HepG2 (cell line): Measurements from ENCODE around the gene RPS6KA2. TPM values are rescaled to one million over a fixed set of nuclear protein-coding genes. Genes with fewer than 3 reads are reported as not detected.
A peak's percentile ranks its signal among the peaks of the same experiment; 100 is the strongest.

Experiments used
- CBX1 ChIP-seq: IDR thresholded peaks from one replicate; pipeline ENCODE4 v1.6.1; 2016; ENCODE audit warnings: antibody characterized with exemption, low read depth
- CENPBD1 ChIP-seq: sonication (generic); formaldehyde crosslinking; IDR thresholded peaks from 2 replicates; pipeline ENCODE4 v1.8.0; 2022; ENCODE audit warnings: missing genetic modification reagents, low read depth, mild to moderate bottlenecking, borderline replicate concordance
- DNMT1 ChIP-seq: sonication (generic); formaldehyde crosslinking; IDR thresholded peaks from 2 replicates; pipeline ENCODE4 v1.5.1; 2020; ENCODE audit warnings: mild to moderate bottlenecking, missing genetic modification reagents
- ELF1 ChIP-seq: sonication (generic); formaldehyde crosslinking; IDR thresholded peaks from 2 replicates; pipeline ENCODE4 v1.4.0; 2020; ENCODE audit warnings: missing genetic modification reagents
- GABPA ChIP-seq, 2 experiments: IDR thresholded peaks; 2 replicates each; pipeline ENCODE4 v1.6.1; 2011 to 2016; ENCODE audit warnings: low read depth in 2 of 2, low read length in 1 of 2, missing biosample characterization in 1 of 2, missing genetic modification characterization in 1 of 2
- GABPB1 ChIP-seq: IDR thresholded peaks from 2 replicates; pipeline ENCODE4 v1.6.1; 2016; ENCODE audit warnings: mild to moderate bottlenecking, missing genetic modification reagents, moderate library complexity, missing compliant biosample characterization
- HDAC2 ChIP-seq: sonication (generic); formaldehyde crosslinking; IDR thresholded peaks from 2 replicates; pipeline ENCODE4 v1.4.0; 2020; ENCODE audit warnings: missing genetic modification reagents
- PATZ1 ChIP-seq: sonication (generic); formaldehyde crosslinking; IDR thresholded peaks from 2 replicates; pipeline ENCODE4 v1.4.0; 2020; ENCODE audit warnings: missing genetic modification reagents
- SP5 ChIP-seq: IDR thresholded peaks from 2 replicates; pipeline ENCODE4 v1.6.1; 2016; ENCODE audit warnings: low read depth, borderline replicate concordance
- YY1 ChIP-seq: IDR thresholded peaks from 2 replicates; pipeline ENCODE4 v1.6.1; 2011; ENCODE audit warnings: low read length, low read depth, moderate library complexity, mild to moderate bottlenecking; ENCODE audit not compliant: insufficient read depth, insufficient replicate concordance
- ZKSCAN8 ChIP-seq: IDR thresholded peaks from 2 replicates; pipeline ENCODE4 v1.6.1; 2016; ENCODE audit warnings: borderline replicate concordance, missing genetic modification reagents, missing compliant biosample characterization
- ZNF281 ChIP-seq: sonication (generic); formaldehyde crosslinking; IDR thresholded peaks from 2 replicates; pipeline ENCODE4 v1.4.0; 2020; ENCODE audit warnings: missing genetic modification reagents, borderline replicate concordance
- ZNF350 ChIP-seq: sonication (generic); formaldehyde crosslinking; IDR thresholded peaks from 2 replicates; pipeline ENCODE4 v1.4.0; 2020; ENCODE audit warnings: mild to moderate bottlenecking, low read depth, missing genetic modification reagents, borderline replicate concordance
- ZNF737 ChIP-seq: sonication (generic); formaldehyde crosslinking; IDR thresholded peaks from 2 replicates; pipeline ENCODE4 v1.5.0; 2020; ENCODE audit warnings: missing genetic modification reagents, mild to moderate bottlenecking, borderline replicate concordance
- ZNF747 ChIP-seq: sonication (generic); formaldehyde crosslinking; IDR thresholded peaks from 2 replicates; pipeline ENCODE4 v1.8.1; 2023; ENCODE audit warnings: missing genetic modification reagents, mild to moderate bottlenecking, borderline replicate concordance
- ZNF75D ChIP-seq: sonication (generic); formaldehyde crosslinking; IDR thresholded peaks from 2 replicates; pipeline ENCODE4 v1.8.1; 2023; ENCODE audit warnings: missing genetic modification reagents, mild to moderate bottlenecking, borderline replicate concordance
- polyA plus RNA-seq, 8 experiments: library from polyadenylated mRNA; depleted of rRNA in 3 of 8; stranded (reverse) in 7 of 8; unstranded in 1 of 8; fragments of >200 nt; fragmentation: Illumina TruSeq in 4 of 8; extraction: Trizol in 4 of 8; gene quantifications; 2 replicates each; pipeline versions ENCODE4 v1.2.1 to v1.2.3, GENCODE V29; 2011 to 2016; ENCODE audit warnings: low read depth in 4 of 8, missing spikeins in 1 of 8, mixed read lengths in 1 of 8; ENCODE audit not compliant: insufficient read depth in 1 of 8
- total RNA-seq, 5 experiments: library from RNA; depleted of rRNA; stranded (reverse); fragments of >200 nt; fragmentation: Illumina TruSeq; extraction: Trizol; gene quantifications; 2 replicates each; pipeline ENCODE4 v1.2.3, GENCODE V29; 2016; ENCODE audit warnings: low read depth in 1 of 5
- TF ChIP-seq, protein P1 (sequence below): sonication (generic); formaldehyde crosslinking; IDR thresholded peaks from 2 replicates; pipeline ENCODE4 v1.4.0; 2020; ENCODE audit warnings: missing genetic modification reagents, borderline replicate concordance
- TF ChIP-seq, protein P2 (sequence below): sonication (generic); formaldehyde crosslinking; IDR thresholded peaks from 2 replicates; pipeline ENCODE4 v1.5.0; 2020; ENCODE audit warnings: missing genetic modification reagents, mild to moderate bottlenecking, borderline replicate concordance

Gene RPS6KA2
- total and polyA plus RNA-seq, 2 of the 13 experiments (the other 11 are each of a cell fraction or from before 2014, with no cell fraction given), result 0.22 to 0.38 TPM

- TF ChIP-seq PATZ1 (CRISPR knock-in tag) (0 out of 2 replicates have a peak, but pooled peaks have one; percentile 31), YY1 (no peak), ZNF747 (CRISPR knock-in tag) (no peak), ELF1 (CRISPR knock-in tag) (peak; percentile 61), HDAC2 (CRISPR knock-in tag) (no peak), ZNF281 (CRISPR knock-in tag) (peak; percentile 62; the same call in 1 of the 2 replicates), ZKSCAN8 (CRISPR knock-in tag) (peak; percentile 82; the same call in 1 of the 2 replicates), ZNF350 (CRISPR knock-in tag) (0 out of 2 replicates have a peak, but pooled peaks have one; percentile 22), GABPB1 (CRISPR knock-in tag) (peak; percentile 46), GABPA (IDR thresholded peaks at IDR 0.05; ENCODE audit: low read depth, low read length) (no peak), GABPA (CRISPR knock-in tag; IDR thresholded peaks at IDR 0.05; ENCODE audit: low read depth) (peak; percentile 44; the same call in 1 of the 2 replicates), ZNF75D (CRISPR knock-in tag) (peak; percentile 68; the same call in 1 of the 2 replicates), ZNF737 (no peak), CENPBD1 (CRISPR knock-in tag) (no peak), CBX1 (no peak), DNMT1 (peak; percentile 70; the same call in 1 of the 2 replicates), SP5 (CRISPR knock-in tag) (0 out of 2 replicates have a peak, but pooled peaks have one; percentile 23)
- TF ChIP-seq, protein P1, sequence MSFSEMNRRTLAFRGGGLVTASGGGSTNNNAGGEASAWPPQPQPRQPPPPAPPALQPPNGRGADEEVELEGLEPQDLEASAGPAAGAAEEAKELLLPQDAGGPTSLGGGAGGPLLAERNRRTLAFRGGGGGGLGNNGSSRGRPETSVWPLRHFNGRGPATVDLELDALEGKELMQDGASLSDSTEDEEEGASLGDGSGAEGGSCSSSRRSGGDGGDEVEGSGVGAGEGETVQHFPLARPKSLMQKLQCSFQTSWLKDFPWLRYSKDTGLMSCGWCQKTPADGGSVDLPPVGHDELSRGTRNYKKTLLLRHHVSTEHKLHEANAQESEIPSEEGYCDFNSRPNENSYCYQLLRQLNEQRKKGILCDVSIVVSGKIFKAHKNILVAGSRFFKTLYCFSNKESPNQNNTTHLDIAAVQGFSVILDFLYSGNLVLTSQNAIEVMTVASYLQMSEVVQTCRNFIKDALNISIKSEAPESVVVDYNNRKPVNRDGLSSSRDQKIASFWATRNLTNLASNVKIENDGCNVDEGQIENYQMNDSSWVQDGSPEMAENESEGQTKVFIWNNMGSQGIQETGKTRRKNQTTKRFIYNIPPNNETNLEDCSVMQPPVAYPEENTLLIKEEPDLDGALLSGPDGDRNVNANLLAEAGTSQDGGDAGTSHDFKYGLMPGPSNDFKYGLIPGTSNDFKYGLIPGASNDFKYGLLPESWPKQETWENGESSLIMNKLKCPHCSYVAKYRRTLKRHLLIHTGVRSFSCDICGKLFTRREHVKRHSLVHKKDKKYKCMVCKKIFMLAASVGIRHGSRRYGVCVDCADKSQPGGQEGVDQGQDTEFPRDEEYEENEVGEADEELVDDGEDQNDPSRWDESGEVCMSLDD (CRISPR knock-in tag), result no peak
- TF ChIP-seq, protein P2, sequence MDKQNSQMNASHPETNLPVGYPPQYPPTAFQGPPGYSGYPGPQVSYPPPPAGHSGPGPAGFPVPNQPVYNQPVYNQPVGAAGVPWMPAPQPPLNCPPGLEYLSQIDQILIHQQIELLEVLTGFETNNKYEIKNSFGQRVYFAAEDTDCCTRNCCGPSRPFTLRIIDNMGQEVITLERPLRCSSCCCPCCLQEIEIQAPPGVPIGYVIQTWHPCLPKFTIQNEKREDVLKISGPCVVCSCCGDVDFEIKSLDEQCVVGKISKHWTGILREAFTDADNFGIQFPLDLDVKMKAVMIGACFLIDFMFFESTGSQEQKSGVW (CRISPR knock-in tag), result 0 out of 2 replicates have a peak, but pooled peaks have one; percentile 54
These were observed 29.4 kb upstream of the RPS6KA2 start (continued) for GRCh38 chr6:166656230-166657151.
